Epithelial cell of proximal tubule (primary cell): ENCODE data around the gene PLD1. TPM values are rescaled to one million over a fixed set of nuclear protein-coding genes. Genes with fewer than 3 reads are reported as not detected.

ENCODE experiments used
- DNase-seq: peaks from one replicate; pipeline ENCODE4 v3.0.0-alpha.2; 2011; ENCODE audit warnings: low read depth
- H3K4me3 ChIP-seq: 2 replicates; pipeline ENCODE4 v1.5.1; 2011; ENCODE audit warnings: low read depth, mild to moderate bottlenecking, low read length
- CTCF ChIP-seq: conservative IDR thresholded peaks from 2 replicates; pipeline ENCODE4 v1.5.1; 2012; ENCODE audit warnings: low read depth, mild to moderate bottlenecking, low read length
- total RNA-seq: library from RNA; depleted of rRNA; stranded (reverse); fragments of >200 nt; gene quantifications from 2 replicates; pipeline ENCODE4 v1.2.3, GENCODE V29; 2015

The PLD1 gene
- total RNA-seq, 1 donor from 2014 or later = 5.1 TPM

- DNase-seq = no peak
- TF ChIP-seq CTCF = no peak
- no peak overlapping the region for H3K4me3 ChIP-seq
Observed at GRCh38 chr3:171805687-171806086, 4.6 kb downstream of the PLD1 start.

- no peak for TF ChIP-seq CTCF
- no peak for DNase-seq
- no peak overlapping the region for H3K4me3 ChIP-seq
Observed at GRCh38 chr3:171804618-171805389, 5.5 kb downstream of the PLD1 start.

GRCh38 chr3:171803044-171803443 lies 7.2 kb downstream of the PLD1 start:
- H3K4me3 ChIP-seq = no peak overlapping the region
- no peak for TF ChIP-seq CTCF
- no peak for DNase-seq

GRCh38 chr3:171802590-171802956 lies 7.7 kb downstream of the PLD1 start:
- no peak for DNase-seq
- no peak for TF ChIP-seq CTCF
- H3K4me3 ChIP-seq = no peak overlapping the region

- no peak overlapping the region for H3K4me3 ChIP-seq
- no peak for TF ChIP-seq CTCF
- DNase-seq = peak; percentile 86
Observed at GRCh38 chr3:171801738-171802589, 8.3 kb downstream of the PLD1 start.

GRCh38 chr3:171799501-171799900 lies 10.8 kb downstream of the PLD1 start:
- no peak overlapping the region for H3K4me3 ChIP-seq
- TF ChIP-seq CTCF = no peak
- DNase-seq = no peak
